ENCODE results near the gene NPAS1.

GRCh38 chr19:47075941-47076340, 56.3 kb downstream of the NPAS1 start:
- TF ChIP-seq POLR2A (IDR thresholded peaks at IDR 0.05) (no peak), CTCF (IDR thresholded peaks at IDR 0.05) (no peak)

All from Peyer's patch (tissue), 4 donors.